ENCODE measurements around the gene KCNMB2. TPM values are rescaled to one million over a fixed set of nuclear protein-coding genes. Genes with fewer than 3 reads are reported as not detected.
"Not testable (repeated sequence)": the region's sequence is repeated elsewhere in the genome, so short reads cannot be mapped to it uniquely, and the experiment has no call there.

KCNMB2 gene
- total and polyA plus RNA-seq, 4 experiments from 2014 or later: not detected

DNA sequence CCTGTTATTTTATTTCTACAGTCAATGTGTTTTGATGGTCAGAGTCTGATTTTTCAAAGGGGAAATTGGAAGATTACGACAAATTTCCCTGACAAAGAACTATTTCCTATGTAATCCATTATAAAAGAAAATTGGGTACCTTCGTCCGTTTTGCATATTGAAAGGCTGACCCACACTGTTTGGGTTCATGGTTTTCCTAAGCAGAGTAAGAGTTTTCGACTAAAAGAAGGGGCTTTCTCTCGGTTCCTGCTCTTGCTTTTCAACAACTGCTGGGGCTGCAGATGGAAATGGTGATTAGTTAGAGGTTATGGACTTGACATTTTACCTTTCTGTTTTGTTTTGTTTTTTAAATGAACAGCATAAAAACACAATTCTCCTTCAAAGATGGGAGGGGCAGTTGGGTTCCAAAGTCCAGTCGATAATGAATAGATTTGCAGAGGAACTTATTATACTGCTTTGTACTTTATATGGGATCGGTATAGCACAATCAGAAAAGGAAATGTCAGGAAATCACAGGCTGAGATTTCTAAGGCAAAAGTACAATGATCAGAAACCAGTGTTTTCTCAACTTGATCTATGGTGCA, 978 bp downstream of the KCNMB2 start:
- Mint-ChIP-seq H3K27ac (no peak overlapping the region), H3K36me3 (no peaks in the 10 kb centered on the region), H3K4me3 (peak overlapping the region in 1 of 8 donors; percentile 42), H3K27me3 (peaks cover 27 to 31% of the 10 kb centered on the region in 2 donors), H3K4me1 (peaks cover 0 to 9% (median 6%) of the 10 kb centered on the region in 4 donors), H3K9me3 (peaks cover 0 to 3% (median 0%) of the 10 kb centered on the region in 8 donors)
- CTCF ChIA-PET (ENCODE audit: partially characterized antibody): no interaction called here
- no peaks in the 10 kb centered on the region for H3K36me3 ChIP-seq (ENCODE audit: insufficient read depth, low read length)
- intact Hi-C loops (cut with micrococcal nuclease): no loop called here
- no peak for DNase-seq
- H3K9me3 ChIP-seq (ENCODE audit: control insufficient read depth in 1 of 2, low read length in 2 of 2): no peaks in the 10 kb centered on the region
- H3K4me1 ChIP-seq (ENCODE audit: insufficient read depth, low read length): peaks cover 3% of the 10 kb centered on the region
- no peak overlapping the region for H3K4me3 ChIP-seq (ENCODE audit: low read length in 2 of 2)
- H3K27ac ChIP-seq (ENCODE audit: low read depth, low read length): no peak overlapping the region
- POLR2A ChIA-PET (ENCODE audit: partially characterized antibody): no interaction called here
- H3K27me3 ChIP-seq (ENCODE audit: insufficient read depth, low read length): no peaks in the 10 kb centered on the region

DNA sequence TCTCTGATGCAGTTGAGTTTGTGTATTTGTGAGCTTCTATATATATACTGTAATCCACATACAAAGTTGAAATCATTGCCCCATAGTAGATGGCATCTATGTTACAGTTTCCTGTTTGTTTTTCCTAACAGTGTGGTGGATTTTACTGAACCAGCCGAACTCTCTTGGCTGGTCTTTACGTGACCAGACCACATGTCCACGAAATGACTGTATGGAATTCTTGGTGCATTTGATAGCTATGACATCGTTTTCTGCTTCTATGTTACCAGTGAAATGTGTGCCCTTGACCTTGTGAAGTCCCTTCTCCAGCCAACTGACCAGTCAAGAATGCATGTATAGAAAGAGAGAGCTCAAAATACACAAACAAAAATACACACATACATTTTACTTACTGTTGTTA, 1.8 kb downstream of the KCNMB2 start:
- CTCF ChIA-PET (ENCODE audit: partially characterized antibody): no interaction called here
- Histone ChIP-seq H3K36me3 (ENCODE audit: insufficient read depth, low read length) (no peaks in the 10 kb centered on the region), H3K4me3 (ENCODE audit: low read length in 2 of 2) (no peak overlapping the region), H3K27me3 (ENCODE audit: insufficient read depth, low read length) (no peaks in the 10 kb centered on the region), H3K9me3 (ENCODE audit: control insufficient read depth in 1 of 2, low read length in 2 of 2) (no peaks in the 10 kb centered on the region), H3K4me1 (ENCODE audit: insufficient read depth, low read length) (peaks cover 3% of the 10 kb centered on the region), H3K27ac (ENCODE audit: low read depth, low read length) (no peak overlapping the region)
- Mint-ChIP-seq H3K4me1 (peaks cover 0 to 9% (median 6%) of the 10 kb centered on the region in 4 donors), H3K27me3 (peaks cover 27 to 31% of the 10 kb centered on the region in 2 donors), H3K36me3 (no peaks in the 10 kb centered on the region), H3K4me3 (no peak overlapping the region), H3K27ac (no peak overlapping the region), H3K9me3 (peaks cover 0 to 3% (median 0%) of the 10 kb centered on the region in 8 donors)
- DNase-seq: no peak
- POLR2A ChIA-PET (ENCODE audit: partially characterized antibody): no interaction called here
- intact Hi-C loops (cut with micrococcal nuclease): no loop called here

- H3K27ac Mint-ChIP-seq: no peak overlapping the region
Measured at GRCh38 chr3:178540184-178540583, 3.9 kb downstream of the KCNMB2 start.

DNA sequence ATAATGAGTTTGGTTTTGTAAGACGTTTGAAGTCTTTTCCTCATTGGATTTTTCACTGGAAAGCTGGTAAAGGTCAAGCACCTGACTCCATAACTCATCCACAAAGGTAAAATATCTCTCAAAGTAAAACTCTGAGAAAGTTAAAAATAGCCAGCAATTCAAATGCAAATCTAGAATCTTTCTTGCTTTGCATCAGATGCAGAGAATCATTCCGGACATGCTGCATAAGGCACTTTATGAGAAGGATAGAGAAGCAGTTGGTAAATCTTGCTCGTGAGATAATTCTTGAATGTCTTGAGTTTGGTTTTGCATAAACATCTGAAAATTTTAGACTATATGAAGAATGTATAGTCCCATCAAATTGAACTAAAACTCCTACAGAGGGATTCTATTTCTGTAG, 9.1 kb downstream of the KCNMB2 start:
- Histone ChIP-seq H3K4me3 (ENCODE audit: low read length in 2 of 2) (no peak overlapping the region), H3K27ac (ENCODE audit: low read depth, low read length) (no peak overlapping the region), H3K27me3 (ENCODE audit: insufficient read depth, low read length) (no peaks in the 10 kb centered on the region), H3K36me3 (ENCODE audit: insufficient read depth, low read length) (no peaks in the 10 kb centered on the region), H3K4me1 (ENCODE audit: insufficient read depth, low read length) (no peaks in the 10 kb centered on the region), H3K9me3 (ENCODE audit: control insufficient read depth in 1 of 2, low read length in 2 of 2) (no peaks in the 10 kb centered on the region)
- no peaks in the 10 kb centered on the region for H3K36me3 Mint-ChIP-seq
- intact Hi-C loops (cut with micrococcal nuclease): no loop called here
- ChIA-PET CTCF (ENCODE audit: partially characterized antibody) (no interaction called here), POLR2A (ENCODE audit: partially characterized antibody) (no interaction called here)
- H3K4me3 Mint-ChIP-seq: no peak overlapping the region
- H3K27me3 Mint-ChIP-seq: peaks cover 7 to 13% of the 10 kb centered on the region in 2 donors
- H3K9me3 Mint-ChIP-seq: no peaks in the 10 kb centered on the region
- DNase-seq: no peak
- no peak overlapping the region for H3K27ac Mint-ChIP-seq
- no peaks in the 10 kb centered on the region for H3K4me1 Mint-ChIP-seq

More at GRCh38 chr3:178540184-178540583, 3.9 kb downstream of the KCNMB2 start:
- no peaks in the 10 kb centered on the region for H3K9me3 Mint-ChIP-seq
- H3K27ac ChIP-seq (ENCODE audit: low read depth, low read length): no peak overlapping the region
- ChIA-PET POLR2A (ENCODE audit: partially characterized antibody) (no interaction called here), CTCF (ENCODE audit: partially characterized antibody) (no interaction called here)
- no peak overlapping the region for H3K4me3 Mint-ChIP-seq
- no peaks in the 10 kb centered on the region for H3K36me3 ChIP-seq (ENCODE audit: insufficient read depth, low read length)
- DNase-seq: no peak
- H3K27me3 ChIP-seq (ENCODE audit: insufficient read depth, low read length): no peaks in the 10 kb centered on the region
- no peaks in the 10 kb centered on the region for H3K36me3 Mint-ChIP-seq
- H3K4me3 ChIP-seq (ENCODE audit: low read length in 2 of 2): no peak overlapping the region
- no peaks in the 10 kb centered on the region for H3K9me3 ChIP-seq (ENCODE audit: control insufficient read depth in 1 of 2, low read length in 2 of 2)
- intact Hi-C loops (cut with micrococcal nuclease): no loop called here
- peaks cover 0 to 9% (median 6%) of the 10 kb centered on the region in 4 donors for H3K4me1 Mint-ChIP-seq
- peaks cover 3% of the 10 kb centered on the region for H3K4me1 ChIP-seq (ENCODE audit: insufficient read depth, low read length)
- peaks cover 22 to 24% of the 10 kb centered on the region in 2 donors for H3K27me3 Mint-ChIP-seq

DNA sequence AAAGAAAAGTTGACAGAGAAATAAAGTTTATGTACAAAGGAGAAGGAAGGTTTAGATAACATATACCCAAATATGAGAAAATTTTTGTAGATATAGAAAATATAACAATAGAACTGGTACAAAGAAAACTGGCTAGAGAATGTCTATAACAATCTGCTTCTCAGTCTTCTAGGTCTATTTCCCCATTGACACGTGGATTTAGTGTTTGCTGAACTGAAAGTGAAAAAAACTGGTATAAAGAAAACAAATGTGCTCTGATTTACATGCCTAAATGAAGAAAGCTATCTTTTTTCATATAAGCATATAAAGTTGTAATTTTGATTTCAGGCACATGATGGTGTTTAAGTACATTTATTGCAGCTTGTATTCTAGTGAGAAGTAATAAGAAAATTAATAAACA, 9.8 kb downstream of the KCNMB2 start:
- Mint-ChIP-seq H3K4me1 (no peaks in the 10 kb centered on the region), H3K4me3 (no peak overlapping the region), H3K27ac (no peak overlapping the region), H3K9me3 (no peaks in the 10 kb centered on the region), H3K36me3 (no peaks in the 10 kb centered on the region), H3K27me3 (peaks cover 3 to 8% of the 10 kb centered on the region in 2 donors)
- H3K27me3 ChIP-seq (ENCODE audit: insufficient read depth, low read length): no peaks in the 10 kb centered on the region
- H3K9me3 ChIP-seq (ENCODE audit: control insufficient read depth in 1 of 2, low read length in 2 of 2): no peaks in the 10 kb centered on the region
- no peak overlapping the region for H3K4me3 ChIP-seq (ENCODE audit: low read length in 2 of 2)
- H3K27ac ChIP-seq (ENCODE audit: low read depth, low read length): no peak overlapping the region
- no peak for DNase-seq
- ChIA-PET CTCF (ENCODE audit: partially characterized antibody) (no interaction called here), POLR2A (ENCODE audit: partially characterized antibody) (no interaction called here)
- H3K4me1 ChIP-seq (ENCODE audit: insufficient read depth, low read length): no peaks in the 10 kb centered on the region
- no peaks in the 10 kb centered on the region for H3K36me3 ChIP-seq (ENCODE audit: insufficient read depth, low read length)
- intact Hi-C loops (cut with micrococcal nuclease): no loop called here

GRCh38 chr3:178549426-178549825, 13.2 kb downstream of the KCNMB2 start:
- H3K4me3 ChIP-seq (ENCODE audit: low read length in 2 of 2); H3K36me3 Mint-ChIP-seq; H3K9me3 Mint-ChIP-seq; H3K27me3 Mint-ChIP-seq; DNase-seq; H3K4me3 Mint-ChIP-seq; H3K4me1 ChIP-seq (ENCODE audit: insufficient read depth, low read length); intact Hi-C loops (cut with micrococcal nuclease); H3K27ac Mint-ChIP-seq; H3K4me1 Mint-ChIP-seq; CTCF ChIA-PET (ENCODE audit: partially characterized antibody); H3K9me3 ChIP-seq (ENCODE audit: control insufficient read depth in 1 of 2, low read length in 2 of 2); H3K27me3 ChIP-seq (ENCODE audit: insufficient read depth, low read length); POLR2A ChIA-PET (ENCODE audit: partially characterized antibody); H3K27ac ChIP-seq (ENCODE audit: low read depth, low read length); H3K36me3 ChIP-seq (ENCODE audit: insufficient read depth, low read length): not testable (repeated sequence)

- intact Hi-C loops (cut with micrococcal nuclease): no loop called here
- H3K4me1 Mint-ChIP-seq: no peaks in the 10 kb centered on the region
- no peaks in the 10 kb centered on the region for H3K36me3 Mint-ChIP-seq
- peaks cover 0 to 6% of the 10 kb centered on the region in 2 donors for H3K27me3 Mint-ChIP-seq
- DNase-seq: no peak
- ChIA-PET POLR2A (ENCODE audit: partially characterized antibody) (no interaction called here), CTCF (ENCODE audit: partially characterized antibody) (no interaction called here)
- no peaks in the 10 kb centered on the region for H3K4me1 ChIP-seq (ENCODE audit: insufficient read depth, low read length)
- no peak overlapping the region for H3K27ac Mint-ChIP-seq
- H3K4me3 Mint-ChIP-seq: no peak overlapping the region
- H3K9me3 Mint-ChIP-seq: no peaks in the 10 kb centered on the region
- H3K9me3 ChIP-seq (ENCODE audit: control insufficient read depth in 1 of 2, low read length in 2 of 2): no peaks in the 10 kb centered on the region
- no peaks in the 10 kb centered on the region for H3K27me3 ChIP-seq (ENCODE audit: insufficient read depth, low read length)
- no peaks in the 10 kb centered on the region for H3K36me3 ChIP-seq (ENCODE audit: insufficient read depth, low read length)
- H3K27ac ChIP-seq (ENCODE audit: low read depth, low read length): no peak overlapping the region
- no peak overlapping the region for H3K4me3 ChIP-seq (ENCODE audit: low read length in 2 of 2)
Measured at GRCh38 chr3:178551916-178552321, 15.7 kb downstream of the KCNMB2 start.

DNA sequence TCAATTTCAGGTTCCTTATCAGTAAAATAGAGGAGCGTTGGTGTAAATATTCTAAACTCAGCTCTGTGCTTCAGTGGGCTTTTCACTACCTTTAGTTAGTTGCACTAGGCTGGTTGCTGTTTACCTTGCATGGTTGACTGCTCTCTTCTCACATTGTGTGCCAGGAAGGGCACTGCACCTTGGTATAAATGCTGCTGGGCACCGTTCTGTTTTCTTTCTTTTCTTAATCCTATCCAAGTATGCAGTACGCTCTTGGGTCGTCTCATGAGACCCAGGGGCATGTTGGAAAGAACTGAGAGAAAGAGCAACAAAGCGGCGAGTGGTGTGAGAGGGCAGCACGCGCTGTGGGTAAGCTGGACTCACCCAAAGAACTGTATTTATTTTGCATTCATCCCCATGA, 22.4 kb downstream of the KCNMB2 start:
- H3K27me3 ChIP-seq (ENCODE audit: insufficient read depth, low read length): no peaks in the 10 kb centered on the region
- H3K27ac ChIP-seq (ENCODE audit: low read depth, low read length): no peak overlapping the region
- H3K4me3 ChIP-seq (ENCODE audit: low read length in 2 of 2): no peak overlapping the region
- no peak overlapping the region for H3K4me3 Mint-ChIP-seq
- no peaks in the 10 kb centered on the region for H3K9me3 Mint-ChIP-seq
- DNase-seq: no peak
- no peaks in the 10 kb centered on the region for H3K4me1 Mint-ChIP-seq
- no peaks in the 10 kb centered on the region for H3K36me3 ChIP-seq (ENCODE audit: insufficient read depth, low read length)
- H3K4me1 ChIP-seq (ENCODE audit: insufficient read depth, low read length): no peaks in the 10 kb centered on the region
- intact Hi-C loops (cut with micrococcal nuclease): no loop called here
- CTCF ChIA-PET (ENCODE audit: partially characterized antibody): no interaction called here
- H3K9me3 ChIP-seq (ENCODE audit: control insufficient read depth in 1 of 2, low read length in 2 of 2): no peaks in the 10 kb centered on the region
- no peak overlapping the region for H3K27ac Mint-ChIP-seq
- POLR2A ChIA-PET (ENCODE audit: partially characterized antibody): interaction anchor here (0.6 kb wide), 1 partner anchor 70 kb away, joined by 3 read pairs; no protein-coding TSS in a partner anchor
- H3K36me3 Mint-ChIP-seq: no peaks in the 10 kb centered on the region
- peaks cover 0 to 6% of the 10 kb centered on the region in 2 donors for H3K27me3 Mint-ChIP-seq
